SU-DHL-6 (cell line): ENCODE data around the gene THOP1.

Experiments
- CTCF ChIP-seq: fragments of 200-600 bp; sonication (generic); IDR thresholded peaks from one replicate; pipeline ENCODE4 v1.5.1; 2017; ENCODE audit warnings: antibody characterized with exemption, mild to moderate bottlenecking, low read length, moderate library complexity; ENCODE audit not compliant: insufficient read depth, poor library complexity, severe bottlenecking
- EZH2phosphoT487 ChIP-seq: fragments of 200-600 bp; sonication (generic), shearing (Covaris generic); conservative IDR thresholded peaks from 2 replicates; pipeline ENCODE4 v1.6.1; 2018; ENCODE audit warnings: mild to moderate bottlenecking, antibody characterized with exemption, low read length, moderate library complexity, mixed read lengths

GRCh38 chr19:2811735-2812413, 26.6 kb downstream of the THOP1 start:
- no peak for TF ChIP-seq CTCF
- TF ChIP-seq EZH2phosphoT487, result no peak
